Caco-2 (cell line): ENCODE data around the gene LHPP. TPM values are rescaled to one million over a fixed set of nuclear protein-coding genes. Genes with fewer than 3 reads are reported as not detected.

Source experiments
- BruUV-seq: library from RNA; stranded (reverse); fragments of 400-500 nt; replicated peaks from 2 replicates; lab custom pipeline; 2021; lab: Mats Ljungman, UMichigan
- CTCF ChIA-PET: fragments of 300-600 bp; sonication (Branson Sonifier 250); formaldehyde crosslinking; loops from one replicate; lab custom pipeline; 2022; ENCODE audit warnings: antibody characterized with exemption; lab: Charles Lee
- POLR2A ChIA-PET: fragments of 300-600 bp; sonication (Branson Sonifier 250); formaldehyde crosslinking; loops from one replicate; lab custom pipeline; 2022; ENCODE audit warnings: antibody characterized with exemption; lab: Charles Lee
- DNase-seq, 2 experiments: peaks; one replicate each; pipeline versions ENCODE4 v3.0.0 to v3.0.0-alpha.2; 2020 to 2022
- H3K27me3 ChIP-seq: replicated peaks from 2 replicates; pipeline ENCODE4 v1.6.0; 2011; ENCODE audit warnings: low read length; ENCODE audit not compliant: control insufficient read depth, insufficient read depth
- H3K36me3 ChIP-seq: 2 replicates; pipeline ENCODE4 v1.5.1; 2011; ENCODE audit warnings: low read length; ENCODE audit not compliant: control insufficient read depth, insufficient read depth
- H3K4me1 ChIP-seq: fragments of 250-450 bp; sonication (Bioruptor Pico); 2 replicates; pipeline ENCODE4 v1.5.1; 2020; ENCODE audit warnings: mild to moderate bottlenecking
- H3K4me3 ChIP-seq: 2 replicates; pipeline ENCODE4 v1.5.1; 2011; ENCODE audit warnings: low read depth, mild to moderate bottlenecking, control low read depth, low read length
- H3K9me3 ChIP-seq: fragments of 250-450 bp; sonication (Bioruptor Pico); 2 replicates; pipeline ENCODE4 v1.5.1; 2020; ENCODE audit warnings: mild to moderate bottlenecking, moderate library complexity
- H3K27ac Mint-ChIP-seq: one replicate; pipeline ENCODE4 v1.8.0; 2022; ENCODE audit warnings: mixed read lengths; ENCODE audit not compliant: unreplicated experiment
- H3K27me3 Mint-ChIP-seq: one replicate; pipeline ENCODE4 v1.8.0; 2022; ENCODE audit warnings: mixed read lengths; ENCODE audit not compliant: insufficient read depth, unreplicated experiment
- H3K36me3 Mint-ChIP-seq: one replicate; pipeline ENCODE4 v1.8.0; 2022; ENCODE audit warnings: mild to moderate bottlenecking, mixed read lengths; ENCODE audit not compliant: insufficient read depth, unreplicated experiment
- H3K4me1 Mint-ChIP-seq: one replicate; pipeline ENCODE4 v1.8.0; 2022; ENCODE audit warnings: low read depth, mixed read lengths; ENCODE audit not compliant: unreplicated experiment
- H3K4me3 Mint-ChIP-seq: one replicate; pipeline ENCODE4 v1.8.0; 2022; ENCODE audit warnings: mild to moderate bottlenecking, moderate library complexity, mixed read lengths; ENCODE audit not compliant: unreplicated experiment
- H3K9me3 Mint-ChIP-seq: one replicate; pipeline ENCODE4 v1.8.0; 2022; ENCODE audit warnings: mixed read lengths; ENCODE audit not compliant: unreplicated experiment
- intact Hi-C: fragments of 100-400 bp; cut with micrococcal nuclease; formaldehyde crosslinking; loops from one replicate; pipeline ENCODE4 v1.10.0; 2022; ENCODE audit not compliant: unreplicated experiment
- total RNA-seq: library from RNA; stranded (reverse); gene quantifications from 2 replicates; pipeline ENCODE4 v1.2.3, GENCODE V29; 2022
- TF ChIP-seq, protein P1 (sequence below), 2 experiments: fragments of 200-600 bp in 1 of 2; IDR thresholded peaks; 1 replicate in 1 of 2; 2 replicates in 1 of 2; pipeline versions ENCODE4 v1.5.1 to v1.8.0; 2011 to 2022; ENCODE audit warnings: antibody characterized with exemption in 1 of 2, control low read depth in 1 of 2, inconsistent platforms in 1 of 2, low read depth in 1 of 2, low read length in 1 of 2, mild to moderate bottlenecking in 1 of 2, moderate library complexity in 1 of 2; ENCODE audit not compliant: insufficient read depth in 1 of 2, severe bottlenecking in 1 of 2, unreplicated experiment in 1 of 2

The LHPP gene
- total RNA-seq, 1 experiment from 2014 or later: 15.9 TPM

DNA sequence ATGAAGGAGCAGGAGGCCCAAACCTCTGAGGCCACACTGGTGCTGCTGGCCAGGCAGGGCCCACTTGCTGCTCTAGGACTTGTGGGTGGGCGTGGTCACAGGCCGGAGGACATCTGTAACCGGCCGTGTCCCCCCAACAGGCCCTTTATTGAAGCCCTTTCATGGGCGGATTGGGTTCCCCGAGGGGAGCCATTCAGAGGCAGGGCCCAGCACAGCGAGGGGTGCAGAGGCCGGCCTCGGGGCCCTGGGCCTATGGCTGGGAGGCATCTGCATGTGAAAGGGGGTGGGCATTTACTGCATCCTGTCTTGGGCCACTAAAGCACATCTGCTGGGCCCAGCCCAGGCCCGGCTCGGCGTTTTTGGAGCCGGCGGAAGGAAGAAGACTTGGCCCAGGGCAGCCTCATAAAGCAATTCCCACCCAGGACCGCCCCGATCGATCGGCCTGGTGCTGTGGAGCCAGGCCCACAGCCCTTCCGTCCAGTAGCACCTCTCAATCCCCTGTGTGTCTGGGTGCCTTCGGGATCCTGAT, 8.4 kb downstream of the LHPP start:
- Histone ChIP-seq H3K9me3 (no peaks in the 10 kb centered on the region), H3K27me3 (no peaks in the 10 kb centered on the region), H3K4me1 (peaks cover 19% of the 10 kb centered on the region), H3K36me3 (no peaks in the 10 kb centered on the region; the same call in 1 of the 2 replicates), H3K4me3 (no peak overlapping the region)
- CTCF ChIA-PET: interaction anchor here (1.0 kb wide), 1 partner anchor 34 kb away, joined by 5 read pairs; no protein-coding TSS in a partner anchor
- no peaks in the 10 kb centered on the region for H3K9me3 Mint-ChIP-seq
- no TSS peak for BruUV-seq
- no peaks in the 10 kb centered on the region for H3K27me3 Mint-ChIP-seq
- peak overlapping the region; percentile 95 for H3K27ac Mint-ChIP-seq
- POLR2A ChIA-PET: interaction anchor here (1.5 kb wide), 1 partner anchor 51 kb away, joined by 3 read pairs; no protein-coding TSS in a partner anchor
- intact Hi-C loops: loop anchor here (1.0 to 2.0 kb wide), 4 partner anchors 8 to 51 kb away; partner anchors contain the start of gene OAT
- TF ChIP-seq, protein P1, sequence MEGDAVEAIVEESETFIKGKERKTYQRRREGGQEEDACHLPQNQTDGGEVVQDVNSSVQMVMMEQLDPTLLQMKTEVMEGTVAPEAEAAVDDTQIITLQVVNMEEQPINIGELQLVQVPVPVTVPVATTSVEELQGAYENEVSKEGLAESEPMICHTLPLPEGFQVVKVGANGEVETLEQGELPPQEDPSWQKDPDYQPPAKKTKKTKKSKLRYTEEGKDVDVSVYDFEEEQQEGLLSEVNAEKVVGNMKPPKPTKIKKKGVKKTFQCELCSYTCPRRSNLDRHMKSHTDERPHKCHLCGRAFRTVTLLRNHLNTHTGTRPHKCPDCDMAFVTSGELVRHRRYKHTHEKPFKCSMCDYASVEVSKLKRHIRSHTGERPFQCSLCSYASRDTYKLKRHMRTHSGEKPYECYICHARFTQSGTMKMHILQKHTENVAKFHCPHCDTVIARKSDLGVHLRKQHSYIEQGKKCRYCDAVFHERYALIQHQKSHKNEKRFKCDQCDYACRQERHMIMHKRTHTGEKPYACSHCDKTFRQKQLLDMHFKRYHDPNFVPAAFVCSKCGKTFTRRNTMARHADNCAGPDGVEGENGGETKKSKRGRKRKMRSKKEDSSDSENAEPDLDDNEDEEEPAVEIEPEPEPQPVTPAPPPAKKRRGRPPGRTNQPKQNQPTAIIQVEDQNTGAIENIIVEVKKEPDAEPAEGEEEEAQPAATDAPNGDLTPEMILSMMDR (IDR thresholded peaks at IDR 0.05; ENCODE audit: insufficient read depth in 1 of 2, low read depth in 1 of 2, low read length in 1 of 2, severe bottlenecking in 1 of 2, unreplicated experiment in 1 of 2): no peak
- no peak for DNase-seq
- H3K4me3 Mint-ChIP-seq: peak overlapping the region; percentile 57
- H3K36me3 Mint-ChIP-seq: peaks cover 16% of the 10 kb centered on the region
- peaks cover 29% of the 10 kb centered on the region for H3K4me1 Mint-ChIP-seq

DNA sequence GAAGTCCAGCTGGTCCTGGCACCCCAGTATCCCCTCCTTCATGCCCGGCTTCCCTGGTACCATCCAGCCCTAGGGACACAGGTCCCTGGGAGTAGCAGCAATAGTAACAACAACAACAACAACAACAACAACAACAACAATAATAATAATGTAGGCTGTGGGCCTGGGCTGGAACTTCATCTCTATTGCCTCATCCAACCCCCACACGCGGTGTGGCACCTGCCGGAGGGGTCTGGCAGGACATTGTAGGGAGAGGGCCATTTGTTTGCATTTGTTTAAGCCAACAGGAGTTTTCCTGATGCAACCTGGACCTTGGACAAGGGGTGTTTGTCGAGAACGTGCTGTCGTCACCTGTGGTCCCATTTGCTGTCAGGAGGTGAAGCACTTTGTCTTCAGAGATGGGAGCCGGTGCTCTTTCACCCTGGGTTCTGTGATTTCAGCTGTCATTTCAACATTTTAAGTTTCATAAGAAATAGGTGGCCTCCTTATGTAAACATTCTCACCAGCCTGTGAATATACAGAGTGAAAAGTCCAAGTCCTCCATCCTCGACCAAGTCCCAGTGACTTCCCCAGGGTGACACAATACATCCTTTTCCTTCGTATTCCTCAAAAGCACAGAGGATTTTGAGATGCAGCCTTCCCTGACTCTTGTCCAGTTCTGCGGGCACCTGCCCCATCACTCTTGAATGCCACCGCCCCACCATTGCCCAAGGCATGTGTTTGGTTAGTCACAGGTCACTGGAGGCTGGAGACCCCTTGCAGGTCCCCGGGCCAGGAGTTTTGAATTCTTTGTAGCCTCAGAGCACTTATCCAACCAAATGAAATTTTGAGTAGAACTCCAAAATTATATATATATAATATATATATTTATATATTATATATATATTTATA, 9.2 kb downstream of the LHPP start:
- Histone ChIP-seq H3K4me3 (no peak overlapping the region), H3K4me1 (peaks cover 25% of the 10 kb centered on the region), H3K9me3 (no peaks in the 10 kb centered on the region), H3K36me3 (no peaks in the 10 kb centered on the region; the same call in 1 of the 2 replicates), H3K27me3 (no peaks in the 10 kb centered on the region)
- H3K4me3 Mint-ChIP-seq: peak overlapping the region; percentile 57
- H3K27me3 Mint-ChIP-seq: no peaks in the 10 kb centered on the region
- ChIA-PET CTCF (interaction anchor here (1.0 kb wide), 1 partner anchor 33 kb away, joined by 5 read pairs; no protein-coding TSS in a partner anchor), POLR2A (interaction anchor here (1.5 kb wide), 1 partner anchor 52 kb away, joined by 3 read pairs; no protein-coding TSS in a partner anchor)
- peaks cover 24% of the 10 kb centered on the region for H3K4me1 Mint-ChIP-seq
- TF ChIP-seq, protein P1 (IDR thresholded peaks at IDR 0.05; ENCODE audit: insufficient read depth in 1 of 2, low read depth in 1 of 2, low read length in 1 of 2, severe bottlenecking in 1 of 2, unreplicated experiment in 1 of 2): peak in 1 of 2 experiments; percentile 23
- peaks cover 16% of the 10 kb centered on the region for H3K36me3 Mint-ChIP-seq
- H3K9me3 Mint-ChIP-seq: no peaks in the 10 kb centered on the region
- TSS peak; percentile 61 for BruUV-seq
- intact Hi-C loops: loop anchor here (1.0 to 2.0 kb wide), 4 partner anchors 8 to 52 kb away; partner anchors contain the start of gene OAT
- DNase-seq: peak; percentile 94 to 96
- H3K27ac Mint-ChIP-seq: peak overlapping the region; percentile 95

DNA sequence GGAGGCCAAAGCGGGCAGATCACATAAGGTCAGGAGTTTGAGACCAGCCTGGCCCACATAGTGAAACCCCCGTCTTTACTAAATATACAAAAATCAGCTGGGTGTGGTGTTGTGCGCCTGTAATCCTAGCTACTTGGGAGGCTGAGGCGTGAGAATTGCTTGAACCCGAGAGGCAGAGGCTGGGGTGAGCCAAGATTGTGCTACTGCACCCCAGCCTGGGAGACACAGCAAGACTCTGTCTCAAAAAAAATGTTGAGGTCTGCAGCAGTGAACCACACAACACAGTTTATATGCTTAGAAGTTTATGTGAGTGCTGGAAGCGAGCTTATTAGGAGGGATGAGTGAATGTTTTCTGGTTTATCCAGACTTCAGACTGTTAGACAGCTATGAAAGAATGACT, 10.4 kb downstream of the LHPP start:
- no peaks in the 10 kb centered on the region for H3K27me3 Mint-ChIP-seq
- no TSS peak for BruUV-seq
- peaks cover 38% of the 10 kb centered on the region for H3K4me1 ChIP-seq
- H3K4me3 ChIP-seq: no peak overlapping the region
- TF ChIP-seq, protein P1 (IDR thresholded peaks at IDR 0.05; ENCODE audit: insufficient read depth in 1 of 2, low read depth in 1 of 2, low read length in 1 of 2, severe bottlenecking in 1 of 2, unreplicated experiment in 1 of 2): no peak
- H3K4me3 Mint-ChIP-seq: no peak overlapping the region
- no peak overlapping the region for H3K27ac Mint-ChIP-seq
- intact Hi-C loops: no loop called here
- CTCF ChIA-PET: interaction anchor here (1.0 kb wide), 1 partner anchor 53 kb away, joined by 3 read pairs; the partner anchor contains the start of gene OAT
- no peaks in the 10 kb centered on the region for H3K9me3 ChIP-seq
- peaks cover 24% of the 10 kb centered on the region for H3K4me1 Mint-ChIP-seq
- H3K27me3 ChIP-seq: no peaks in the 10 kb centered on the region
- no peaks in the 10 kb centered on the region for H3K9me3 Mint-ChIP-seq
- POLR2A ChIA-PET: no interaction called here
- peaks cover 22% of the 10 kb centered on the region for H3K36me3 Mint-ChIP-seq
- DNase-seq: no peak
- H3K36me3 ChIP-seq: no peaks in the 10 kb centered on the region; the same call in 1 of the 2 replicates
